Right atrium auricular region (tissue), 2 donors: ENCODE results near the gene BNC2. TPM values are rescaled to one million over a fixed set of nuclear protein-coding genes. Genes with fewer than 3 reads are reported as not detected.

Experiments
- DNase-seq: peaks from one replicate; pipeline ENCODE4 v3.0.0-alpha.2; 2019; ENCODE audit warnings: low spot score
- H3K27ac ChIP-seq, 2 donors: fragments of 200-600 bp; sonication (generic); 1 replicate in 1 of 2; 2 replicates in 1 of 2; pipeline ENCODE4 v1.5.1; 2016 to 2019
- H3K27me3 ChIP-seq, 2 donors: fragments of 200-600 bp; sonication (generic); one replicate each; pipeline versions ENCODE4 v1.5.1 to v1.6.0; 2017 to 2019
- H3K36me3 ChIP-seq: fragments of 200-600 bp; sonication (generic); one replicate; pipeline ENCODE4 v1.5.1; 2016
- H3K4me1 ChIP-seq, 2 donors: fragments of 200-600 bp; sonication (generic); one replicate each; pipeline versions ENCODE4 v1.5.1 to v1.6.0; 2017 to 2019
- H3K4me3 ChIP-seq, 2 donors: fragments of 200-600 bp; sonication (generic); 1 replicate in 1 of 2; 2 replicates in 1 of 2; pipeline ENCODE4 v1.5.1; 2017 to 2019; ENCODE audit warnings: mild to moderate bottlenecking in 1 of 2, moderate library complexity in 1 of 2
- H3K9me3 ChIP-seq, 2 donors: fragments of 200-600 bp; sonication (generic); one replicate each; pipeline ENCODE4 v1.5.1; 2019
- total RNA-seq, 2 donors: library from RNA; depleted of rRNA; stranded (reverse); fragments of >200 nt; gene quantifications; one replicate each; pipeline ENCODE4 v1.1.0, GENCODE V29; 2016
- TF ChIP-seq, protein P1 (sequence below), 2 donors: fragments of 200-600 bp; sonication (generic); IDR thresholded peaks; one replicate each; pipeline ENCODE4 v1.5.1; 2019; ENCODE audit warnings: antibody characterized with exemption in 2 of 2

The BNC2 gene
- total RNA-seq, 2 donors from 2014 or later = 68.3 to 77.6 TPM

DNA sequence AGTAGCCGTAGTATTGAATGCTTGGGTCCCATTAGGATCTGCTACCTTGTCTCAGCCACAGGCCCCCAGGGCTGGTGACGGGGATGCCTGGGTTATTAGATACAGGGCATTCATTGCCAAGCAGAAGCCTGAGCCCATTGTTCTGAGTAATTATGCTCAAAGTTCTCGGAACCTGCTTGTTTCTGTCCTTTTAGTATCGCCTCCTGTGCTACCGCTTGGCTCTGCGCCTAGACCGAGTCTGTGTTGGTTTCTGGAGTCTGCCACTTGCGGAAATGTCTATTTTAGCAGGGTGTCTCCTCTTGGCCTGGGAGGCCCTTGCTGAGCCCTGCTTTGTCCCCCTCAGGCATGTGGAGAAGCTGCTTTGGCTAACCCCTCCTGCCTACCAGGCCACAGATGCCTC lies 506.1 kb downstream of the BNC2 start:
- H3K9me3 ChIP-seq = no peaks in the 10 kb centered on the region
- no peak overlapping the region for H3K4me3 ChIP-seq
- H3K27me3 ChIP-seq = no peaks in the 10 kb centered on the region
- TF ChIP-seq, protein P1, sequence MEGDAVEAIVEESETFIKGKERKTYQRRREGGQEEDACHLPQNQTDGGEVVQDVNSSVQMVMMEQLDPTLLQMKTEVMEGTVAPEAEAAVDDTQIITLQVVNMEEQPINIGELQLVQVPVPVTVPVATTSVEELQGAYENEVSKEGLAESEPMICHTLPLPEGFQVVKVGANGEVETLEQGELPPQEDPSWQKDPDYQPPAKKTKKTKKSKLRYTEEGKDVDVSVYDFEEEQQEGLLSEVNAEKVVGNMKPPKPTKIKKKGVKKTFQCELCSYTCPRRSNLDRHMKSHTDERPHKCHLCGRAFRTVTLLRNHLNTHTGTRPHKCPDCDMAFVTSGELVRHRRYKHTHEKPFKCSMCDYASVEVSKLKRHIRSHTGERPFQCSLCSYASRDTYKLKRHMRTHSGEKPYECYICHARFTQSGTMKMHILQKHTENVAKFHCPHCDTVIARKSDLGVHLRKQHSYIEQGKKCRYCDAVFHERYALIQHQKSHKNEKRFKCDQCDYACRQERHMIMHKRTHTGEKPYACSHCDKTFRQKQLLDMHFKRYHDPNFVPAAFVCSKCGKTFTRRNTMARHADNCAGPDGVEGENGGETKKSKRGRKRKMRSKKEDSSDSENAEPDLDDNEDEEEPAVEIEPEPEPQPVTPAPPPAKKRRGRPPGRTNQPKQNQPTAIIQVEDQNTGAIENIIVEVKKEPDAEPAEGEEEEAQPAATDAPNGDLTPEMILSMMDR (IDR thresholded peaks at IDR 0.05) = no peak
- H3K36me3 ChIP-seq = no peaks in the 10 kb centered on the region
- no peak overlapping the region for H3K27ac ChIP-seq
- H3K4me1 ChIP-seq = no peaks in the 10 kb centered on the region
- peak; percentile 66 for DNase-seq

DNA sequence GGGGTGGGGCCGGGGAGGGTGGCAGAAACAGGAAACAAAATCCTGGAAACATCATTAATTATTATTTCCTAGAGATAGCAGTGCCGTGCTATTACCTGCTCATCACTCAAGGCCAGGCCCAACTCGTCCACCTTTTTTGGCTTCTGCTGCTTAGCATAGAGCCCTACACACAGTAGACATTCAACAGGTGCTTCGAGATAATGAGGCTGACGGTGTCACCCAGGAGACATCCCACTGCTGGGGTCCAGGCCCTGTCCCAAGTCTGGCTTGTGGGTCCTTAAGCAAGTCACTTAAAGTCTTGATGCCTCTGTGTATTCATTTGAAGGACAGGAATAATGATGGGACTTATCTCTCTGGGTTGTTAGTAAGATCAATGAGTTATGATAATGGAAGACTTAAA lies 506.6 kb downstream of the BNC2 start:
- no peaks in the 10 kb centered on the region for H3K36me3 ChIP-seq
- H3K27me3 ChIP-seq = no peaks in the 10 kb centered on the region
- DNase-seq = peak; percentile 50
- no peak overlapping the region for H3K4me3 ChIP-seq
- no peak overlapping the region for H3K27ac ChIP-seq
- TF ChIP-seq, protein P1 (IDR thresholded peaks at IDR 0.05) = no peak
- H3K9me3 ChIP-seq = no peaks in the 10 kb centered on the region
- no peaks in the 10 kb centered on the region for H3K4me1 ChIP-seq

- Histone ChIP-seq H3K4me1 (no peaks in the 10 kb centered on the region), H3K27ac (peak overlapping the region in 1 of 2 donors; percentile 5), H3K27me3 (no peaks in the 10 kb centered on the region), H3K4me3 (no peak overlapping the region), H3K9me3 (no peaks in the 10 kb centered on the region), H3K36me3 (no peaks in the 10 kb centered on the region)
- peak; percentile 30 for DNase-seq
- TF ChIP-seq, protein P1 (IDR thresholded peaks at IDR 0.05) = no peak
Measured at GRCh38 chr9:16363073-16363781, 507.2 kb downstream of the BNC2 start.

DNA sequence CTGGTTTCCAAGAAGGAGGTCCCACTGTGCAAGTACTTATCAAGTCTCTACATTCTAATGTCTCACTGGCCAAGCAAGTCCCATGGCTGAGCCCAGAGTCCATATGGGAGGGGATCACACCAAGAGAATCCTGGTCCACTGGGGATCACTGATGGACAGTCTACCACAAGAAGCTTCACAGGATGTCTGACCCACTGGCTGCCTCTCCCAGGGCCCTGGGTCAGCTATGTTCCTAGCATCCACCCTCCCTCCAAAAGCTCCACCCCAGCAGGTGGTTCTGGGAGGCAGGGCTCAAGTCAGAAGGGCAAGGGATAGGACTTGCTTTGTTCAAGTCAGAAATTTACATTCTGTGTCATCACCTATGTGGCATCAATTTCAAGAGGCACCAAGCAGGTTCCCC lies 508.5 kb downstream of the BNC2 start:
- H3K27me3 ChIP-seq = no peaks in the 10 kb centered on the region
- no peaks in the 10 kb centered on the region for H3K9me3 ChIP-seq
- H3K4me1 ChIP-seq = no peaks in the 10 kb centered on the region
- H3K36me3 ChIP-seq = no peaks in the 10 kb centered on the region
- TF ChIP-seq, protein P1 (IDR thresholded peaks at IDR 0.05) = no peak
- no peak for DNase-seq
- H3K27ac ChIP-seq = no peak overlapping the region
- no peak overlapping the region for H3K4me3 ChIP-seq

GRCh38 chr9:16361118-16361517 lies 509.4 kb downstream of the BNC2 start:
- Histone ChIP-seq H3K4me3 (no peak overlapping the region), H3K4me1 (no peaks in the 10 kb centered on the region), H3K36me3 (no peaks in the 10 kb centered on the region), H3K27ac (no peak overlapping the region), H3K9me3 (no peaks in the 10 kb centered on the region), H3K27me3 (no peaks in the 10 kb centered on the region)
- TF ChIP-seq, protein P1 (IDR thresholded peaks at IDR 0.05) = no peak
- no peak for DNase-seq

- no peaks in the 10 kb centered on the region for H3K9me3 ChIP-seq
- TF ChIP-seq, protein P1 (IDR thresholded peaks at IDR 0.05) = no peak
- peak; percentile 23 for DNase-seq
- H3K27ac ChIP-seq = no peak overlapping the region
- H3K4me3 ChIP-seq = no peak overlapping the region
- no peaks in the 10 kb centered on the region for H3K4me1 ChIP-seq
- H3K27me3 ChIP-seq = no peaks in the 10 kb centered on the region
- H3K36me3 ChIP-seq = no peaks in the 10 kb centered on the region
Measured at GRCh38 chr9:16360247-16360646, 510.2 kb downstream of the BNC2 start.
